Measurements from ENCODE around the gene NDE1.
A peak's percentile ranks its signal among the peaks of the same experiment; 100 is the strongest.
"Not testable (repeated sequence)": the region's sequence is repeated elsewhere in the genome, so short reads cannot be mapped to it uniquely, and the experiment has no call there.

The NDE1 gene

DNA sequence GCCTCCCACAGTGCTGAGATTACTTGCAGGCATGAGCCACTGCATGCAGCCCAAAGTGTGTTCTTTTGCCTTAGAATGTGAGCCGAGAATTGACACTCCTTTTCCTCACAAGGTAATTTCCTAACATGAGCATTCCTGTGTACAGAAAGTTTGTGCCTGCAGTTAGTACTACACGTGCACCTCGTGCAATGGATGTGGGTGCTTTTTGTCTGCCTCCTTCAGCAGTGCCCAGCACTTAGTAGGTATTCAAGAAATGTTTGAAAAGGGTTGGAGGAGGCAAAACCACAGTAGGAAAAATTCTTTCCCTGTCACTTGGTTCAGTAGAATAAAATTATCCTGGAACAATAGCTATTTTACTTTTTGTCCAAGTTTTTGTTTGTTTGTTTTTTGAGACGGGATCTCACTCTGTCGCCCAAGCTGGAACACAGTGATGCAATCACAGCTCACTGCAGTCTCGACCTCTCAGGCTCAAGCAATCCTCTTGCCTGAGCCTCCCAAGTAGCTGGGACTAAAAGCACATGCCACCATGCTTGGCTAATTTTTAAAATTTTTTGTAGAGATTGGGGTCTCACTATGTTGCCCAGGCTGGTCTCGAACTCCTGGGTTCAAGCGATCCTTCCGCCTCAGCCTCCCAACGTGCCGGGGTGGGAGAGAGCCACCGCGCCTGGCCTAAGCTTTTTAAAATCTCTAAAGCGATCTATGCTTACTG lies 2.4 kb downstream of the NDE1 start:
- no peak for DNase-seq (ENCODE audit: low read depth)

- no peak for DNase-seq (ENCODE audit: low read depth)
These were observed 3.2 kb downstream of the NDE1 start for GRCh38 chr16:15653227-15653626.

DNA sequence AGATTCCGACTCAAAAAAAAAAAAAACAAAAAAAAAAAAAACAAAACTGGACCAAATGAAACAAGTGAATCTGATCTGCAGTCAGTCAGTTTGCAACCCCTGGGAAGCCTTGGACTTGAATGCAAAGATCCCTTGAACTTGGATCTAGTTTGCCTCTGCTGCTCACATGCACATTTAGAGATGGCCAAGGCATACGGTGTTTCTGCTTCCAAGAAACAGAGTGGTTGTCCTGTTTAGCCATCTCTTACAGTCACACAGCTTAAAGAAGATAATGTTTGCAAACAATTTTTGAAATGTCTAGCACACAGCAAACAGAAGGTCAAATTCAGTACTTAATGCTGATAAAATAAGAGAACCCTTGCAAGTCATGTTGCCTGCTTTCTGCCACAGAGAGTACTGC lies 4.5 kb downstream of the NDE1 start:
- no peak for DNase-seq (ENCODE audit: low read depth)

GRCh38 chr16:15655561-15655960 lies 5.5 kb downstream of the NDE1 start:
- DNase-seq (ENCODE audit: low read depth), result not testable (repeated sequence)

DNA sequence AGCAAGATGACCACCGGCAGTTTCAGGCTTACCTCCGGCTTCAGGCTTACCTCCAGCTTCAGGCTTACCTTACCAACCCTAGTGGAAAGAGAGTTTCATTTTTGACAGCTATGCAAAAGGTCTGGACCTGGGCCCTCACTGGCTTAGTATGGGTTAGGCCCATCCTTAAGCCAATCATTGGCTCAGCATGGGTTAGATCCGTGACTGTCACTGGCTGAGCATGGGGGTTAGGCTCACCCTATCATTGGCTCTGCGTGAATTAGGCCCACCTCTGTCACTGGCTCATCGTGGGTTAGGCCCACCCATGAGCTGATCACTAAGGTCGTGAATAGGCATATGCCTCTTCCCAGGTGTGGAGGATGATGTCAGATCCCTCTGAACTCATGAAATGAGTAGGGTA lies 8.1 kb downstream of the NDE1 start:
- DNase-seq (ENCODE audit: low read depth), result no peak

DNA sequence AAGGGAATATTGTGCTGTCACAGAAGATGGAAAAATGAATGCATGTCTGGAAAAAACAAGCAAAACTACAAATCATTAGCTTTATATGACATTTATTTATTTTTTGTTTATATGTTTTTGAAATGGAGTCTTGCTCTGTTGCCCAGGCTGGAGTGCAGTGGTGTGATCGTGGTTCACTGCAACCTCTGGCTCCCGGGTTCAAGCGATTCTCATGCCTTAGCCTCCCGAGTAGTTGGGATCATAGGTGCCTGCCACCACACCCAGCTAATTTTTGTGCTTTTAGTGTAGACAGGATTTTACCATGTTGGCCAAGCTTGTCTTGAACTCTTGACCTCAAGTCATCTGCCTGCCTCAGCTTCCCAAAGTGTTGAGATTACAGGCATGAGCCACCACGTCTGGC lies 8.5 kb downstream of the NDE1 start:
- DNase-seq (ENCODE audit: low read depth), result no peak

DNA sequence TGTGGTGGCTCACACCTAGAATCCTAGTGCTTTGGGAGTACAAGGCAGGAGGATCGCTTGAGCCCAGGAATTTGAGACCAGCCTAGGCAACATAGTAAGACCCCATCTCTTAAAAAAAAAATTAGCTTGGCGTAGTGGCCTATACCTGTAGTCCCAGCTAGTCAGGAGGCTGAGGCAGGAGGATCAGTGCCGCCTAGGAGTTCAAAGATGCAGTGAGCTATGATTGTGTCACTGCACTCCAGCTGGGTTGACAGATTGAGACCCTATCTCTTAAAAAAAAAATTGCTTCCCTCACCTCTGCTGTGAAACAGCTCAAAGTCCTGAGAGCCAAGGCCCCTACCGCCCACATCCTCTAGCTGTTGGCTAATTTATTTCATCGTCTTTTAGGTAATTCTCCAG lies 10.2 kb downstream of the NDE1 start:
- DNase-seq (ENCODE audit: low read depth), result no peak

DNA sequence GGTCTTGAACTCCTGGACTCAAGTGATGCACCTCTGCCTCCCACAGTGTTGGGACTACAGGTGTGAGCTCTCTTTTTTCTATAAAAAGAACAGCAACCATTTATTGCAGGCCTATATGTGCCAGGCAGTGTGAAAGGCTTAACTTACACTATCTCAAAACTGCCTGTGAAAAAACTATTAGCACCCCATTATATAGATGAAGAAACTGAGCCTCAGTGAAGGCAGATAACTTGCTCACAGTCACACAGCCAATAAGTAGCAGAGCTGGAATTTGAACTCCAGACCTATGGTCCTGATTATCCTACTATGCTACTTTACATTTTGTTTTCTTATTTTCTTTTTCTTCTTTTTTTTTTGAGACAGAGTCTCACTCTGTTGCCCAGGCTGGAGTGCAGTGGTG lies 15.1 kb downstream of the NDE1 start:
- DNase-seq (ENCODE audit: low read depth), result no peak

- no peak for DNase-seq (ENCODE audit: low read depth)
These were observed 17.2 kb downstream of the NDE1 start for GRCh38 chr16:15667091-15667742.

GRCh38 chr16:15671530-15672117 lies 21.6 kb downstream of the NDE1 start:
- DNase-seq (ENCODE audit: low read depth), result no peak

- DNase-seq (ENCODE audit: low read depth), result not testable (repeated sequence)
These were observed 22.1 kb downstream of the NDE1 start for GRCh38 chr16:15672127-15672513.

GRCh38 chr16:15672514-15673167 lies 22.6 kb downstream of the NDE1 start:
- peak; percentile 27 for DNase-seq (ENCODE audit: low read depth)

DNA sequence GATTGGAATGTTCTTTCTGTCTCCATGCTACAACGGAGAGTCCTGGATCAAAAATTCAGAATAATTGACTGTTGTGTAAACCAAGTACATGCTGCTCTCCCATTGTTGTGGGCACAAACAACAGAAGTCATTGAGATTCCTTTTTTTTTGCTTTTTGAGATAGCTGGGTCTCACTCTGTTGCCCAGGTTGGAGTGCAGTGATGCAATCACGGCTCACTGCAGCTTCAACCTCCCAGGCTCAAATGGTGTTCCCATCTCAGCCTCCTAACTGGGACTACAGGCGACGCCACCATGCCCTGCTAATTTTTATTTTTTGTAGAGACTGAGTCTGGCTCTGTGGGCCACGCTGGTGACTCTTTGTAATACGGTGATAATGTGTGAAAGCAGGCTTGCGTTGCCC lies 24.5 kb downstream of the NDE1 start:
- DNase-seq (ENCODE audit: low read depth), result no peak

DNA sequence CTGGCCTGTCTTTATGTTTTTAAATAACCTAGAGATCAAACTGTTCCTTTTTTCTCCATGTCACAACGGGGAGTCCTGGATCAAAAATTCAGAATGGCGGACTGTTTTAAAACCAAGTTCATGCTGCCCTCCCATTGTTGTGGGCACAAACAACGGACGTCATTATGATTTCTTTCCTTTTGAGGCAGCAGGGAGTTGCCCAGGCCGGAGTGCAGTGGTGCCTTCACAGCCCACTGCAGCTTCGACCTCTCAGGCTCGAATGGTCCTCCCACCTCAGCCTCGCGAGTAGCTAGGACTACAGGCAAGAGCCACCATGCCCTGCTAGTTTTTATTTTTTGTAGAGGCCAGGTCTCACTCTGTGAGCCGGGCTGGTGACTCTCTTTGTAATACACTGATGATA lies 26.5 kb downstream of the NDE1 start:
- DNase-seq (ENCODE audit: low read depth), result no peak

- no peak for DNase-seq (ENCODE audit: low read depth)
These were observed 27.4 kb downstream of the NDE1 start for GRCh38 chr16:15677447-15677846.

DNA sequence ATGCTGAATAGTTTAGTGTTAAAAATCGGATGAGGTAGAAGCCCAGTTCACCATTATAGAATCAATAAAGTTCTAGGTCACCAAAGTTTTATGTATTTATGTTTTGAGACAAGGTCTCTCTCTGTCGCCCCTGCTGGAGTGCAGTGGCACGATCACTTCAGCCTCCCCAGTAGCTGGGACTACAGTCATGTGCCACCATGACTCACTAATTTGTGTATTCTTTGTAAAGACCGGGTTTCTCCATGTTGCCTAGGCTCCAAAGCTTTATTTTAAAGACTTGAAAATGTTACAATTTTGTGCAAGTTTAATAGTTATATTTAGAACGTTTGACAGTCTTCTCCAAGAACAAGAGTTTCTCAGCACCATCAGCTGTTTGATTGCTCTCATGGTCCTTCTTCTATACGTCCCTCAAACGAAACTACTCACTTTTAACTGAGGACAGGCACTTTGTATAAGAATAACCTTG lies 32.1 kb downstream of the NDE1 start:
- DNase-seq (ENCODE audit: low read depth), result no peak

- DNase-seq (ENCODE audit: low read depth), result no peak
These were observed 36.2 kb downstream of the NDE1 start for GRCh38 chr16:15686287-15686686.

- DNase-seq (ENCODE audit: low read depth), result no peak
These were observed 39.2 kb downstream of the NDE1 start for GRCh38 chr16:15689290-15689689.

DNA sequence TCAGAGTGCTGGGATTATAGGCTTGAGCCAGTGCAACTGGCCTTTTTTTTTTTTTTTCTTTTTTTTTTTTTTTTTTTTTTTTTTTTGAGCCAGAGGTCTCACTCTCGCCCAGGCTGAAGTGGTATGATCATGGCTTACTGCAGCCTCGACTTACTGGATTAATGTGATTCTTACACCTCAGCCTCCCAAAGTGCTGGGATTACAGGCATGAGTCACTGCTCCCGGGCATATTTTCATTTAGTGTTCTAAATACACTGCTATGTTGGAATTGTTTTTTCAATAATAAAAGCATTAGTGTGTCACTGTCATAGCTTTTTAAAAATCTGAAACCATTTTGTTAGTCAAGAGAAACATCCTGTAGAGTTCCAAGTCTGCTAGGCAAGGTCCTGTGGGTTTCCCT lies 40.3 kb downstream of the NDE1 start:
- no peak for DNase-seq (ENCODE audit: low read depth)

DNA sequence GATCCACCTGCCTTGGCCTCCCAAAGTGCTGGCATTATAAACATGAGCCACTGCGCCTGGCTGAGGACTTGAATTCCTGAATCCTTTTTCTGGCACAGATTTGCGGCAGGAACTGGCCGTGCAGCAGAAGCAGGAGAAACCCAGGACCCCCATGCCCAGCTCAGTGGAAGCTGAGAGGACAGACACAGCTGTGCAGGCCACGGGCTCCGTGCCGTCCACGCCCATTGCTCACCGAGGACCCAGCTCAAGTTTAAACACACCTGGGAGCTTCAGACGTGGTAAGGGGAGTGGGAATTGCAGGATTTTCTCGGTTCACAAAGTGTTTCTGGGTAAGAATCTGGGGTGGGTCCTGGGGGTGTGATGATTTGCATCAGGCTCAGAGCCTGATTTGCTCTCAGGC lies 41.0 kb downstream of the NDE1 start:
- no peak for DNase-seq (ENCODE audit: low read depth)

DNA sequence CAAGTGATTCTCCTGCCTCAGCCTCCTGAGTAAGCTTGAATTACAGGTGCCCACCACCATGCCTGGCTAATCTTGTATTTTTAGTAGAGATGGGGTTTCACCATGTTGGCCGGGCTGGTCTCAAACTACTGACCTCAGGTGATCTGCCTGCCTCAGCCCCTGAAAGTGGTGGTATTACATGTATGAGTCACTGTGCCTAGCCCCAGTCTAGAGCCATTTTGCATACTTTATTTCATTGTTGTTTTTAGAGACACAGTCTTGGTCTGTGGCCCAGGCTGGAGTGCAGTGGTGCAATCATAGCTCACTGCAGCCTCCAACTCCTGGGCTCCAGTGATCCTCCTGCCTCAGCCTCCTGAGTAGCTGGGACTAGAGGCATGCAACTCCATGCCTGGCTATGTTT lies 42.5 kb downstream of the NDE1 start:
- DNase-seq (ENCODE audit: low read depth), result not testable (repeated sequence)

GRCh38 chr16:15694499-15694898 lies 44.5 kb downstream of the NDE1 start:
- no peak for DNase-seq (ENCODE audit: low read depth)

GRCh38 chr16:15699819-15700218 lies 49.8 kb downstream of the NDE1 start:
- DNase-seq (ENCODE audit: low read depth), result no peak
